H1 (cell line): Measurements from ENCODE around the gene PSAP. TPM values are rescaled to one million over a fixed set of nuclear protein-coding genes. Genes with fewer than 3 reads are reported as not detected.

Experiments
- CTCF ChIA-PET: fragments of 300-600 bp; sonication (Branson Sonifier 250); formaldehyde crosslinking; loops from one replicate; lab custom pipeline; 2021; ENCODE audit not compliant: partially characterized antibody; lab: Charles Lee
- POLR2A ChIA-PET: fragments of 300-600 bp; sonication (Branson Sonifier 250); formaldehyde crosslinking; loops from one replicate; lab custom pipeline; 2021; ENCODE audit warnings: inconsistent platforms; ENCODE audit not compliant: partially characterized antibody; lab: Charles Lee
- DNase-seq, 2 experiments: peaks; one replicate each; pipeline versions ENCODE4 v3.0.0 to v3.0.0-alpha.2; 2010 to 2022; ENCODE audit warnings: low spot score in 2 of 2, low read depth in 1 of 2, mixed read lengths in 1 of 2
- FAIRE-seq: peaks from 2 replicates; lab custom pipeline; 2011; peaks lifted over from hg19 to GRCh38; lab: Jason Lieb, UNC
- H2AFZ ChIP-seq: 2 replicates; pipeline ENCODE4 v1.8.1; 2012; ENCODE audit warnings: low read length, inconsistent platforms
- H2AK5ac ChIP-seq: 2 replicates; pipeline ENCODE4 v1.6.1; 2013; ENCODE audit warnings: low read depth, low read length
- H2BK120ac ChIP-seq: replicated peaks from 2 replicates; pipeline ENCODE3; 2013; ENCODE audit warnings: low read depth, low read length, inconsistent platforms
- H2BK12ac ChIP-seq: 2 replicates; pipeline ENCODE4 v1.6.1; 2013; ENCODE audit warnings: low read depth, low read length
- H2BK15ac ChIP-seq: 2 replicates; pipeline ENCODE4 v1.6.1; 2013; ENCODE audit warnings: low read length
- H2BK20ac ChIP-seq: 2 replicates; pipeline ENCODE4 v1.6.1; 2013; ENCODE audit warnings: low read length
- H2BK5ac ChIP-seq: 2 replicates; pipeline ENCODE4 v1.6.1; 2013; ENCODE audit warnings: low read depth, low read length
- H3K14ac ChIP-seq: 2 replicates; pipeline ENCODE4 v1.6.1; 2013; ENCODE audit warnings: inconsistent platforms; ENCODE audit not compliant: insufficient read length
- H3K18ac ChIP-seq: 2 replicates; pipeline ENCODE4 v1.6.1; 2013; ENCODE audit warnings: low read length; ENCODE audit errors: extremely low read depth
- H3K23ac ChIP-seq: 2 replicates; pipeline ENCODE4 v1.6.1; 2013; ENCODE audit warnings: inconsistent platforms; ENCODE audit not compliant: insufficient read length
- H3K23me2 ChIP-seq: 2 replicates; pipeline ENCODE4 v1.6.1; 2013; ENCODE audit warnings: low read depth, low read length
- H3K27ac ChIP-seq: 2 replicates; pipeline ENCODE4 v1.6.1; 2011; ENCODE audit warnings: low read depth, low read length, inconsistent platforms
- H3K27me3 ChIP-seq, 4 experiments: replicated peaks in 1 of 4; 1 replicate in 1 of 4; 2 replicates in 3 of 4; pipeline versions ENCODE4 v1.6.1 to v1.8.1; 2011 to 2013; ENCODE audit warnings: low read length in 3 of 4, mild to moderate bottlenecking in 3 of 4, inconsistent platforms in 2 of 4, mixed read lengths in 2 of 4, moderate library complexity in 1 of 4; ENCODE audit not compliant: control insufficient read depth in 3 of 4, insufficient read depth in 3 of 4; ENCODE audit errors: extremely low read depth in 1 of 4
- H3K36me3 ChIP-seq, 4 experiments: 2 replicates each; pipeline versions ENCODE4 v1.6.1 to v1.8.1; 2011 to 2013; ENCODE audit warnings: mild to moderate bottlenecking in 4 of 4, low read length in 3 of 4, moderate library complexity in 2 of 4, control low read depth in 1 of 4, inconsistent platforms in 1 of 4; ENCODE audit not compliant: insufficient read depth in 4 of 4, control insufficient read depth in 2 of 4
- H3K4ac ChIP-seq: replicated peaks from 2 replicates; pipeline ENCODE3; 2013; ENCODE audit warnings: low read length, low read depth, mixed read lengths, inconsistent platforms; ENCODE audit not compliant: insufficient read length
- H3K4me1 ChIP-seq, 4 experiments: replicated peaks in 1 of 4; 1 replicate in 1 of 4; 2 replicates in 3 of 4; pipeline versions ENCODE4 v1.6.1 to v1.8.1; 2011 to 2013; ENCODE audit warnings: low read length in 3 of 4, inconsistent platforms in 2 of 4, mixed read lengths in 1 of 4; ENCODE audit not compliant: insufficient read depth in 4 of 4, control insufficient read depth in 3 of 4
- H3K4me2 ChIP-seq, 2 experiments: 2 replicates each; pipeline versions ENCODE4 v1.6.1 to v1.8.1; 2011 to 2013; ENCODE audit warnings: low read depth in 2 of 2, low read length in 2 of 2, control low read depth in 1 of 2, inconsistent platforms in 1 of 2, mild to moderate bottlenecking in 1 of 2; ENCODE audit not compliant: insufficient read depth in 1 of 2
- H3K4me3 ChIP-seq, 4 experiments: fragments of 200-600, 300-600 bp in 1 of 4; sonication (generic), shearing (Covaris generic), sonication (Bioruptor Twin) in 1 of 4; 2 replicates each; pipeline versions ENCODE4 v1.5.1 to v1.8.1; 2011 to 2016; ENCODE audit warnings: low read length in 4 of 4, low read depth in 3 of 4, control low read depth in 2 of 4, inconsistent platforms in 2 of 4, mild to moderate bottlenecking in 2 of 4, mixed read lengths in 1 of 4, moderate library complexity in 1 of 4; ENCODE audit not compliant: insufficient read depth in 2 of 4; ENCODE audit errors: extremely low read depth in 1 of 4
- H3K56ac ChIP-seq: replicated peaks from 2 replicates; pipeline ENCODE3; 2013; ENCODE audit warnings: low read depth, mild to moderate bottlenecking, mixed read lengths, low read length, inconsistent platforms; ENCODE audit not compliant: insufficient read length
- H3K79me1 ChIP-seq: 2 replicates; pipeline ENCODE4 v1.6.1; 2013; ENCODE audit warnings: low read depth, low read length, control low read depth
- H3K79me2 ChIP-seq, 2 experiments: 2 replicates each; pipeline versions ENCODE4 v1.6.1 to v1.8.1; 2012 to 2013; ENCODE audit warnings: low read length in 2 of 2, mild to moderate bottlenecking in 2 of 2, inconsistent platforms in 1 of 2; ENCODE audit not compliant: insufficient read depth in 2 of 2, control insufficient read depth in 1 of 2
- H3K9ac ChIP-seq, 4 experiments: replicated peaks in 1 of 4; 1 replicate in 1 of 4; 2 replicates in 3 of 4; pipeline versions ENCODE4 v1.6.1 to v1.8.1; 2011 to 2013; ENCODE audit warnings: low read depth in 3 of 4, low read length in 3 of 4, control low read depth in 2 of 4, mild to moderate bottlenecking in 2 of 4, moderate library complexity in 2 of 4, inconsistent platforms in 1 of 4; ENCODE audit errors: extremely low read depth in 1 of 4
- H3K9me3 ChIP-seq, 2 experiments: 2 replicates each; pipeline versions ENCODE4 v1.6.1 to v1.8.1; 2012 to 2013; ENCODE audit warnings: mild to moderate bottlenecking in 2 of 2, moderate library complexity in 2 of 2, control low read depth in 1 of 2, inconsistent platforms in 1 of 2, low read depth in 1 of 2, low read length in 1 of 2, mixed read lengths in 1 of 2; ENCODE audit not compliant: insufficient read depth in 2 of 2
- H4K20me1 ChIP-seq, 2 experiments: replicated peaks in 1 of 2; 2 replicates each; pipeline versions ENCODE3 to v1.8.1; 2011 to 2013; ENCODE audit warnings: inconsistent platforms in 2 of 2, low read length in 2 of 2, mild to moderate bottlenecking in 1 of 2; ENCODE audit not compliant: insufficient read depth in 2 of 2, control insufficient read depth in 1 of 2
- H4K5ac ChIP-seq: 2 replicates; pipeline ENCODE4 v1.6.1; 2013; ENCODE audit warnings: low read length, low read depth, mixed read lengths, inconsistent platforms; ENCODE audit not compliant: insufficient read length
- H4K8ac ChIP-seq: 2 replicates; pipeline ENCODE4 v1.8.0; 2013; ENCODE audit warnings: mild to moderate bottlenecking, moderate library complexity, low read length, inconsistent platforms; ENCODE audit not compliant: insufficient read depth; ENCODE audit errors: extremely low read depth
- H4K91ac ChIP-seq: replicated peaks from 2 replicates; pipeline ENCODE3; 2013; ENCODE audit warnings: low read length, mixed read lengths, inconsistent platforms; ENCODE audit not compliant: insufficient read length
- POLR2A ChIP-seq, 2 experiments: IDR thresholded peaks; 1 replicate in 1 of 2; 2 replicates in 1 of 2; pipeline ENCODE4 v1.6.1; 2011; ENCODE audit warnings: low read depth in 2 of 2, low read length in 2 of 2, mild to moderate bottlenecking in 2 of 2; ENCODE audit errors: control extremely low read depth in 1 of 2
- RFX5 ChIP-seq: IDR thresholded peaks from 2 replicates; pipeline ENCODE4 v1.6.1; 2011; ENCODE audit warnings: low read depth, low read length, improper control_type of control experiment, borderline replicate concordance
- TBP ChIP-seq: IDR thresholded peaks from 2 replicates; pipeline ENCODE4 v1.6.1; 2011; ENCODE audit warnings: low read depth, low read length, improper control_type of control experiment
- USF2 ChIP-seq: IDR thresholded peaks from 2 replicates; pipeline ENCODE4 v1.6.1; 2011; ENCODE audit warnings: low read length, improper control_type of control experiment
- YY1 ChIP-seq: IDR thresholded peaks from 2 replicates; pipeline ENCODE4 v1.6.1; 2011; ENCODE audit warnings: low read depth, mild to moderate bottlenecking, low read length
- WGBS, 2 experiments: shearing (Covaris generic) in 1 of 2; methylation state at CpG; one replicate each; pipeline versions ENCODE4 v1.1.6 to v1.1.7; 2013 to 2015; ENCODE audit warnings: low lambda C conversion rate in 2 of 2, mixed read lengths in 2 of 2, inconsistent platforms in 1 of 2, low coverage in 1 of 2, missing lambda C conversion rate in 1 of 2; ENCODE audit not compliant: insufficient replicate concordance in 2 of 2, insufficient coverage in 1 of 2, insufficient read length in 1 of 2; ENCODE audit errors: extremely low coverage in 1 of 2, missing lambda C conversion rate in 1 of 2; 5-methylcytosine and 5-hydroxymethylcytosine counted together
- polyA plus RNA-seq, 7 experiments: library from polyadenylated mRNA; depleted of rRNA in 3 of 7; stranded (reverse) in 5 of 7; unstranded in 2 of 7; fragments of >200 nt in 5 of 7; fragments of 200-250 nt in 2 of 7; gene quantifications; 1 replicate in 5 of 7; 2 replicates in 1 of 7; 4 replicates in 1 of 7; pipeline versions ENCODE4 v1.2.1 to v1.2.3, GENCODE V29; 2011 to 2013; ENCODE audit warnings: missing spikeins in 2 of 7, mixed read lengths in 2 of 7
- total RNA-seq: library from RNA; stranded (reverse); fragmentation: NEBNext Ultra II Directional; extraction: Animal tissue kit (Norgen Biotek cat#: 25700); gene quantifications from 2 replicates; pipeline ENCODE4 v1.2.1, GENCODE V29; 2021

The PSAP gene
- total and polyA plus RNA-seq, 2 of the 8 experiments (the other 6 are each of a cell fraction or from before 2014, with no cell fraction given), result 386 to 504 TPM

- ChIA-PET POLR2A (interaction anchor here (1.0 kb wide), 1 partner anchor 19 kb away, joined by 4 read pairs; no protein-coding TSS in a partner anchor), CTCF (interaction anchor here (0.6 to 1.2 kb wide), 3 partner anchors 11 to 494 kb away, joined by 3 to 4 read pairs (median 3); no protein-coding TSS in a partner anchor)
- Histone ChIP-seq H3K79me2 (peaks cover 47 to 88% of the 10 kb centered on the region in 2 experiments), H3K27me3 (no peaks in the 10 kb centered on the region), H2BK120ac (no peak overlapping the region), H3K9me3 (no peaks in the 10 kb centered on the region), H2BK5ac (no peak overlapping the region), H4K91ac (no peak overlapping the region), H3K27ac (no peak overlapping the region), H3K4me3 (no peak overlapping the region), H4K20me1 (peaks cover 19 to 30% of the 10 kb centered on the region in 2 experiments), H3K79me1 (peaks cover 5% of the 10 kb centered on the region; the same call in 1 of the 2 replicates), H2BK15ac (no peak overlapping the region), H2BK20ac (no peak overlapping the region), H3K4me1 (peaks cover 5 to 9% (median 6%) of the 10 kb centered on the region in 4 experiments; a peak in 6 of 7 replicates), H3K23ac (no peak overlapping the region), H2BK12ac (no peak overlapping the region), H3K9ac (no peak overlapping the region), H3K4me2 (no peak overlapping the region), H3K56ac (no peak overlapping the region), H2AFZ (no peak overlapping the region), H3K4ac (no peak overlapping the region), H3K36me3 (no peaks in the 10 kb centered on the region), H3K14ac (no peak overlapping the region), H4K8ac (no peak overlapping the region), H4K5ac (no peak overlapping the region), H2AK5ac (no peak overlapping the region), H3K23me2 (peaks cover 5% of the 10 kb centered on the region; the same call in 1 of the 2 replicates), H3K18ac (no peak overlapping the region)
- WGBS, 2 experiments, result 67% methylated on average over 3 of the region's 3 CpGs; no CpG with 5 or more reads in 1 of the 2 experiments
- FAIRE-seq (no peak), DNase-seq (no peak)
- TF ChIP-seq USF2 (no peak), RFX5 (no peak), POLR2A (IDR thresholded peaks at IDR 0.05; ENCODE audit: control extremely low read depth in 1 of 2, low read depth in 2 of 2, low read length in 2 of 2) (no peak), TBP (no peak), YY1 (no peak)
Observed at GRCh38 chr10:71846816-71847215, 4.2 kb downstream of the PSAP start.
